Dermis blood vessel endothelial cell (primary cell): ENCODE results near the gene VWF. TPM values are rescaled to one million over a fixed set of nuclear protein-coding genes. Genes with fewer than 3 reads are reported as not detected.
A peak's percentile ranks its signal among the peaks of the same experiment; 100 is the strongest.

Source experiments
- DNase-seq: peaks from one replicate; pipeline ENCODE4 v3.0.0; 2010
- total RNA-seq: library from RNA; depleted of rRNA; stranded (reverse); fragments of >200 nt; gene quantifications from 2 replicates; pipeline ENCODE4 v1.2.3, GENCODE V29; 2014

Gene VWF
- total RNA-seq, 1 donor from 2014 or later, result 3,052 TPM

- no peak for DNase-seq
Measured at GRCh38 chr12:6058481-6059161, 65.8 kb downstream of the VWF start.

GRCh38 chr12:6057700-6058099 lies 66.8 kb downstream of the VWF start:
- no peak for DNase-seq

GRCh38 chr12:6056406-6057240 lies 67.8 kb downstream of the VWF start:
- peak; percentile 48 for DNase-seq

- DNase-seq, result peak; percentile 40
Measured at GRCh38 chr12:6053541-6053940, 70.9 kb downstream of the VWF start.

GRCh38 chr12:6052940-6053329 lies 71.5 kb downstream of the VWF start:
- DNase-seq, result peak; percentile 42

- DNase-seq, result peak; percentile 52
Measured at GRCh38 chr12:6052206-6052939, 72.1 kb downstream of the VWF start.

- DNase-seq, result no peak
Measured at GRCh38 chr12:6049992-6050391, 74.5 kb downstream of the VWF start.

GRCh38 chr12:6049587-6049986 lies 74.9 kb downstream of the VWF start:
- DNase-seq, result no peak

- DNase-seq, result no peak
Measured at GRCh38 chr12:6047249-6048237, 76.9 kb downstream of the VWF start.

GRCh38 chr12:6046511-6047180 lies 77.8 kb downstream of the VWF start:
- DNase-seq, result no peak

- DNase-seq, result no peak
Measured at GRCh38 chr12:6045438-6045837, 79.0 kb downstream of the VWF start.

GRCh38 chr12:6044082-6044481 lies 80.4 kb downstream of the VWF start:
- DNase-seq, result no peak

GRCh38 chr12:6042446-6042845 lies 82.0 kb downstream of the VWF start:
- DNase-seq, result no peak

- DNase-seq, result no peak
Measured at GRCh38 chr12:6041891-6042290, 82.6 kb downstream of the VWF start.

GRCh38 chr12:6040815-6041214 lies 83.7 kb downstream of the VWF start:
- no peak for DNase-seq

GRCh38 chr12:6039894-6040601 lies 84.4 kb downstream of the VWF start:
- peak; percentile 78 for DNase-seq

- peak; percentile 84 for DNase-seq
Measured at GRCh38 chr12:6038160-6038559, 86.3 kb downstream of the VWF start.

- no peak for DNase-seq
Measured at GRCh38 chr12:6037459-6037858, 87.0 kb downstream of the VWF start.

- no peak for DNase-seq
Measured at GRCh38 chr12:6036509-6036908, 88.0 kb downstream of the VWF start.

- no peak for DNase-seq
Measured at GRCh38 chr12:6034596-6034995, 89.9 kb downstream of the VWF start.

GRCh38 chr12:6033546-6033945 lies 90.9 kb downstream of the VWF start:
- no peak for DNase-seq
